A549 (cell line): ENCODE results near the gene AUTS2. TPM values are rescaled to one million over a fixed set of nuclear protein-coding genes. Genes with fewer than 3 reads are reported as not detected.

Source experiments
- ATAC-seq, 2 experiments: fragments of 200-7000 bp in 1 of 2; fragments of >200 bp in 1 of 2; cut with Nextera tagmentation in 1 of 2; cut with Tn5 transposase in 1 of 2; 3 replicates each; pipeline versions ENCODE4 v1.8.0 to v1.9.1; 2018 to 2020; ENCODE audit warnings: mild to moderate bottlenecking in 1 of 2, moderate library complexity in 1 of 2
- CTCF ChIA-PET: fragments of 300-600 bp; sonication (Branson Sonifier 250); formaldehyde crosslinking; extraction: SDS; loops from one replicate; lab custom pipeline; 2021; ENCODE audit warnings: antibody characterized with exemption, inconsistent platforms; lab: Yijun Ruan, JAX
- POLR2A ChIA-PET: fragments of 350-600 bp; formaldehyde crosslinking; extraction: SDS; loops from one replicate; lab custom pipeline; 2021; ENCODE audit warnings: antibody characterized with exemption, inconsistent platforms; lab: Yijun Ruan, JAX
- DNase-seq, 2 experiments: peaks; one replicate each; pipeline versions ENCODE4 v3.0.0 to v3.0.0-alpha.2; 2011 to 2016; ENCODE audit warnings: low read depth in 1 of 2, low spot score in 1 of 2
- FAIRE-seq: peaks from 2 replicates; lab custom pipeline; 2011; peaks lifted over from hg19 to GRCh38; lab: Jason Lieb, UNC
- H3K27ac ChIP-seq, 2 experiments: fragments of >200 bp; sonication (Bioruptor Twin); formaldehyde crosslinking; 3 replicates each; pipeline ENCODE4 v1.5.1; 2016 to 2017
- H3K4me1 ChIP-seq: fragments of >200 bp; sonication (Bioruptor Twin); formaldehyde crosslinking; 3 replicates; pipeline ENCODE4 v1.6.1; 2016
- H3K4me2 ChIP-seq: fragments of >200 bp; sonication (Bioruptor Twin); formaldehyde crosslinking; 3 replicates; pipeline ENCODE4 v1.6.1; 2016
- H3K4me3 ChIP-seq: fragments of >200 bp; sonication (Bioruptor Twin); formaldehyde crosslinking; 3 replicates; pipeline ENCODE4 v1.5.1; 2016
- H3K9me3 ChIP-seq: fragments of >200 bp; sonication (Bioruptor Twin); formaldehyde crosslinking; 3 replicates; pipeline ENCODE4 v1.6.1; 2016
- BCL3 ChIP-seq: fragments of >200 bp; sonication (Bioruptor Twin); formaldehyde crosslinking; IDR thresholded peaks from 3 replicates; pipeline ENCODE4 v1.6.1; 2016
- CBX2 ChIP-seq: fragments of 200-600 bp; sonication (generic); IDR thresholded peaks from 2 replicates; pipeline ENCODE4 v1.6.1; 2016; ENCODE audit warnings: low read depth, mild to moderate bottlenecking, borderline replicate concordance
- CEBPB ChIP-seq, 2 experiments: fragments of >200 bp in 1 of 2; sonication (Bioruptor Twin) in 1 of 2; formaldehyde crosslinking in 1 of 2; IDR thresholded peaks; 2 replicates each; pipeline ENCODE4 v1.6.1; 2012 to 2016
- CTCF ChIP-seq: fragments of >200 bp; sonication (Bioruptor Twin); formaldehyde crosslinking; IDR thresholded peaks from 3 replicates; pipeline ENCODE4 v1.5.1; 2016
- EHF ChIP-seq: fragments of 250-450 bp; sonication (Bioruptor Pico); IDR thresholded peaks from 2 replicates; pipeline ENCODE4 v1.5.0; 2020; ENCODE audit warnings: mild to moderate bottlenecking
- GATA3 ChIP-seq: IDR thresholded peaks from 2 replicates; pipeline ENCODE4 v1.6.1; 2012; ENCODE audit warnings: borderline replicate concordance
- HMGXB4 ChIP-seq: fragments of 250-450 bp; sonication (Bioruptor Pico); IDR thresholded peaks from 2 replicates; pipeline ENCODE4 v1.5.0; 2021; ENCODE audit warnings: mild to moderate bottlenecking, moderate library complexity, borderline replicate concordance
- HOXB13 ChIP-seq: fragments of 250-450 bp; sonication (Bioruptor Pico); IDR thresholded peaks from 2 replicates; pipeline ENCODE4 v1.5.0; 2020; ENCODE audit warnings: low read depth, mild to moderate bottlenecking, moderate library complexity
- JUNB ChIP-seq: fragments of >200 bp; sonication (Bioruptor Twin); formaldehyde crosslinking; IDR thresholded peaks from 2 replicates; pipeline ENCODE4 v1.6.1; 2016
- KDM5A ChIP-seq: fragments of 200-600 bp; sonication (generic); IDR thresholded peaks from 2 replicates; pipeline ENCODE4 v1.6.1; 2016; ENCODE audit warnings: antibody characterized with exemption, mild to moderate bottlenecking
- MAFK ChIP-seq: fragments of 450-650 bp; IDR thresholded peaks from 2 replicates; pipeline ENCODE4 v1.6.1; 2014; ENCODE audit not compliant: partially characterized antibody
- MAX ChIP-seq: IDR thresholded peaks from 2 replicates; pipeline ENCODE4 v1.6.1; 2012
- MAZ ChIP-seq: fragments of 150-350 bp; IDR thresholded peaks from 2 replicates; pipeline ENCODE4 v1.6.1; 2014; ENCODE audit warnings: antibody characterized with exemption, low read depth, low read length, borderline replicate concordance
- NPAS2 ChIP-seq: fragments of 250-450 bp; sonication (Bioruptor Pico); IDR thresholded peaks from 2 replicates; pipeline ENCODE4 v1.8.0; 2022; ENCODE audit warnings: mild to moderate bottlenecking, moderate library complexity, borderline replicate concordance
- NR3C1 ChIP-seq: fragments of >200 bp; sonication (Bioruptor Twin); formaldehyde crosslinking; IDR thresholded peaks from 3 replicates; pipeline ENCODE4 v1.6.1; 2017
- PHF8 ChIP-seq: fragments of 200-600 bp; sonication (generic); IDR thresholded peaks from 2 replicates; pipeline ENCODE4 v1.6.1; 2016; ENCODE audit warnings: low read depth, mild to moderate bottlenecking, antibody characterized with exemption, moderate library complexity, borderline replicate concordance
- REST ChIP-seq: fragments of 200-600 bp; sonication (generic); IDR thresholded peaks from 2 replicates; pipeline ENCODE4 v1.6.1; 2016; ENCODE audit warnings: antibody characterized with exemption, mild to moderate bottlenecking, moderate library complexity
- ZSCAN20 ChIP-seq: fragments of 250-450 bp; sonication (Bioruptor Pico); IDR thresholded peaks from 2 replicates; pipeline ENCODE4 v1.8.0; 2022; ENCODE audit warnings: mild to moderate bottlenecking, moderate library complexity
- WGBS: methylation state at CpG from one replicate; pipeline ENCODE4 v1.1.6; 2017; ENCODE audit errors: missing lambda C conversion rate; 5-methylcytosine and 5-hydroxymethylcytosine counted together
- polyA plus RNA-seq, 4 experiments: library from polyadenylated mRNA; depleted of rRNA in 3 of 4; stranded (reverse); fragments of >200 nt; fragmentation: RNase III in 1 of 4; extraction: RNeasy Plus Mini Kit Qiagen cat#74134 plus additional on column Dnase treatment in 1 of 4; gene quantifications; 2 replicates in 3 of 4; 3 replicates in 1 of 4; pipeline ENCODE4 v1.2.3, GENCODE V29; 2011 to 2017

The AUTS2 gene
- polyA plus RNA-seq, 2 of the 4 experiments (the other 2 are of a cell fraction): 1.6 to 3.6 TPM

GRCh38 chr7:69643265-69643664 is 45.0 kb downstream of the AUTS2 start (continued):
- TF ChIP-seq REST: no peak
- TF ChIP-seq, all 56 proteins: peak for 0

- POLR2A ChIA-PET: no interaction called here
- no peak for ATAC-seq
Measured at GRCh38 chr7:69643708-69644445, 45.6 kb downstream of the AUTS2 start.

GRCh38 chr7:69645683-69646082 is 47.4 kb downstream of the AUTS2 start:
- CTCF ChIA-PET: no interaction called here
- Histone ChIP-seq H3K4me3 (no peak overlapping the region), H3K4me2 (no peak overlapping the region), H3K9me3 (no peaks in the 10 kb centered on the region), H3K4me1 (no peaks in the 10 kb centered on the region; the same call in 2 of the 3 replicates), H3K27ac (no peak overlapping the region)
- POLR2A ChIA-PET: no interaction called here
- FAIRE-seq (no peak), ATAC-seq (no peak), DNase-seq (no peak)
- TF ChIP-seq BCL3: no peak
- no peak for TF ChIP-seq JUNB
- no peak for TF ChIP-seq EHF (CRISPR knock-in tag)
- no peak for TF ChIP-seq ZSCAN20 (CRISPR knock-in tag)
- TF ChIP-seq PHF8: no peak
- no peak for TF ChIP-seq CBX2
- TF ChIP-seq CEBPB (IDR thresholded peaks at IDR 0.05): no peak
- no peak for TF ChIP-seq HMGXB4
- TF ChIP-seq MAZ: no peak
- TF ChIP-seq MAX: no peak
- TF ChIP-seq CTCF: no peak
- no peak for TF ChIP-seq MAFK
- WGBS: 54% methylated on average over 4 of the region's 4 CpGs

More at GRCh38 chr7:69643708-69644445, 45.6 kb downstream of the AUTS2 start:
- FAIRE-seq: no peak
- Histone ChIP-seq H3K27ac (no peak overlapping the region), H3K4me2 (no peak overlapping the region), H3K4me3 (no peak overlapping the region), H3K4me1 (no peaks in the 10 kb centered on the region; the same call in 2 of the 3 replicates), H3K9me3 (no peaks in the 10 kb centered on the region)
- CTCF ChIA-PET: interaction anchor here (0.9 kb wide), 1 partner anchor 33 kb away, joined by 3 read pairs; no protein-coding TSS in a partner anchor
- no peak for DNase-seq
- 40% methylated on average over 3 of the region's 3 CpGs for WGBS
- no peak for TF ChIP-seq NPAS2 (CRISPR knock-in tag)
- no peak for TF ChIP-seq GATA3
- no peak for TF ChIP-seq JUNB
- TF ChIP-seq KDM5A: no peak
- TF ChIP-seq NR3C1: no peak
- no peak for TF ChIP-seq HOXB13 (CRISPR knock-in tag)
